ENCODE measurements around the gene CLDN19.
"Not testable (repeated sequence)": the region's sequence is repeated elsewhere in the genome, so short reads cannot be mapped to it uniquely, and the experiment has no call there.

CLDN19 gene

GRCh38 chr1:42756956-42757891 lies 17.2 kb upstream of the CLDN19 start:
- in situ Hi-C loops (cut with MboI; ENCODE audit: low sequenced_read_pairs, unreplicated experiment): no loop called here
- peak; percentile 73 for DNase-seq (ENCODE audit: low spot score)
- peak; percentile 52 for TF ChIP-seq CTCF (IDR thresholded peaks at IDR 0.05; ENCODE audit: borderline replicate concordance, control extremely low read depth, extremely low read depth, insufficient read depth, missing control alignments)

GRCh38 chr1:42753070-42753469 lies 13.0 kb upstream of the CLDN19 start:
- no peak for DNase-seq (ENCODE audit: low spot score)
- TF ChIP-seq CTCF (IDR thresholded peaks at IDR 0.05; ENCODE audit: borderline replicate concordance, control extremely low read depth, extremely low read depth, insufficient read depth, missing control alignments): no peak
- in situ Hi-C loops (cut with MboI; ENCODE audit: low sequenced_read_pairs, unreplicated experiment): no loop called here

- in situ Hi-C loops (cut with MboI; ENCODE audit: low sequenced_read_pairs, unreplicated experiment): no loop called here
Measured at GRCh38 chr1:42752284-42752683, 12.2 kb upstream of the CLDN19 start.

GRCh38 chr1:42751511-42752070 lies 11.6 kb upstream of the CLDN19 start:
- in situ Hi-C loops (cut with MboI; ENCODE audit: low sequenced_read_pairs, unreplicated experiment); DNase-seq (ENCODE audit: low spot score): not testable (repeated sequence)

More at GRCh38 chr1:42752284-42752683, 12.2 kb upstream of the CLDN19 start:
- no peak for DNase-seq (ENCODE audit: low spot score)
- no peak for TF ChIP-seq CTCF (IDR thresholded peaks at IDR 0.05; ENCODE audit: borderline replicate concordance, control extremely low read depth, extremely low read depth, insufficient read depth, missing control alignments)

DNA sequence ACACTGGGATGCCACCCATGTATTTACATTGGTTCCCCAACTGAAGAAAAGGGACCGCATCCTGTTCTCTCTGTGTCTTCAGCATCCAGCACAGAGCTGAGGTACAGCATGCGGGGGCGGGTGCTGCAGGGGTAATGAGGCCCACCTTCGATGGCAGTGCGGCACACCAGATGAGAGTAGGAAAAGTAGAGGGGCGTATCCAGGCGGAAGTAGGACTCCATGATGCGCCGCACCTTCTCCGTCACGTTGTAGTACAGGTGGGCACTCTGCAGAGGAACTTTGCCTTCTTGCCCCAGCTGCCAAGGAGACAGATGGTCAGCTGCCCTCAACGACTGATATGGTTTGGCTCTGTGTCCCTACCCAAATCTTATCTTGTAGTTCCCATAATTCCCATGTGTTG lies 10.0 kb upstream of the CLDN19 start:
- no peak for TF ChIP-seq CTCF (IDR thresholded peaks at IDR 0.05; ENCODE audit: borderline replicate concordance, control extremely low read depth, extremely low read depth, insufficient read depth, missing control alignments)
- in situ Hi-C loops (cut with MboI; ENCODE audit: low sequenced_read_pairs, unreplicated experiment): no loop called here
- no peak for DNase-seq (ENCODE audit: low spot score)

DNA sequence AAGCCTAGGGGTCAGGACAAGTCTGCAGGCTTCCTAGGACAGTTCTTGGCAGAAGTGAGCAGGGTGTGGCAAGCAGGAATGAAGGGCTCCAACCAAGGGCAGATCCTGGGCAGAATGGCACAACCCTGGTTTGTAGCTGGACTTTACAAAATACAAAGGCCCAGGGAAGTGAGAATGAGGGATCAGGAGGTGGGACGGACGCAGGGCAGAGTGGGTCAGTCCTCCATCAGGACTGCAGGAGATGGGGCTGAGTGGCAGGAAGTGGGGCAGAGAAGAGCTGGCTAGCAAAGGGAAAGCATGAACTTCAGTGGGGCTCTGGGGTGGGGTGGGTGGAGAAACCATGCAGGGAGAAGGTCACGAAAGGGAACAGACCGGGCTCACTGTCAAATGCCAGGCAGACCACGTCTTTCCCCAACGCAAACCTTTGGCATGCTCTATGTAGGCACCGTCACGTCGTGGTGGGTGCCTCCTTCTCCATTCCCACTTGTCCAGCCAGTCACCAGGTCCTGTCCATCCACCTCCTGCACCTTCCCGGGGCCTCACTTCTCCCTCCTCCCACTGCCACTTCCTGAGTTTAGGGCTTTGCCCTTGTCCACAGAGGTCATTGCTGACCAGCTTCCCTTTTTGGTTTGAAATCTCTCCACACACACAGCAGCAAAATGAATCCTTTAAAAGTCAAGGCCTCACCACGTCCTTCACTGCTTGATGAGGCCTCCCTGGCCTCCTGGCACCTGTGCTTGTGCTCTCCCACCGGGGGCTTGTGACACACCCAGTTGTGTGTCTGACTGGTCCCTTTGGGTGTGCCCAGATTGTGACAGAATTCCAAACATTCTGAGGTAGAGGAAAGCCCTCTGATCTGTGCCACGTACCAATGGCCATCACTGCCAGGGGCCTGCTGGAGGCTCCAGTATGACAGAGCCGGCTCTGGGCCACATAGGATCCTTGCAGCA lies 8.7 kb upstream of the CLDN19 start:
- TF ChIP-seq CTCF (IDR thresholded peaks at IDR 0.05; ENCODE audit: borderline replicate concordance, control extremely low read depth, extremely low read depth, insufficient read depth, missing control alignments): no peak
- in situ Hi-C loops (cut with MboI; ENCODE audit: low sequenced_read_pairs, unreplicated experiment): loop anchor here (10.0 to 25.0 kb wide), 2 partner anchors 164 to 411 kb away; partner anchors contain the start of gene FOXJ3
- DNase-seq (ENCODE audit: low spot score): no peak

Data from GM13976 (cell line).